Central memory CD8-positive, alpha-beta T cell (primary cell): Measurements from ENCODE around the gene SLX4IP.

Source experiments
- ATAC-seq: fragments of 150-1000 bp; cut with Tn5 transposase; replicated peaks from 2 replicates; pipeline ENCODE4 v1.10.0; 2022; ENCODE audit warnings: mild to moderate bottlenecking, moderate FRiP score, moderate number of reproducible peaks; ENCODE audit not compliant: poor library complexity, severe bottlenecking; ENCODE audit errors: extremely low read depth
- DNase-seq, 2 donors: peaks; one replicate each; pipeline ENCODE4 v3.0.0; 2021; ENCODE audit warnings: low spot score in 2 of 2
- H3K27ac Mint-ChIP-seq: one replicate; pipeline ENCODE4 v1.8.0; 2022; ENCODE audit warnings: low read depth, mild to moderate bottlenecking, moderate library complexity, mixed read lengths
- H3K27me3 Mint-ChIP-seq: one replicate; pipeline ENCODE4 v1.8.0; 2022; ENCODE audit warnings: mixed read lengths
- H3K36me3 Mint-ChIP-seq: one replicate; pipeline ENCODE4 v1.8.0; 2022; ENCODE audit warnings: mild to moderate bottlenecking, moderate library complexity, mixed read lengths; ENCODE audit not compliant: insufficient read depth
- H3K4me1 Mint-ChIP-seq: one replicate; pipeline ENCODE4 v1.8.0; 2022; ENCODE audit warnings: mixed read lengths
- H3K4me3 Mint-ChIP-seq: one replicate; pipeline ENCODE4 v1.8.0; 2022; ENCODE audit warnings: mild to moderate bottlenecking, moderate library complexity, mixed read lengths
- H3K9me3 Mint-ChIP-seq: one replicate; pipeline ENCODE4 v1.8.0; 2022; ENCODE audit warnings: mixed read lengths

SLX4IP gene

DNA sequence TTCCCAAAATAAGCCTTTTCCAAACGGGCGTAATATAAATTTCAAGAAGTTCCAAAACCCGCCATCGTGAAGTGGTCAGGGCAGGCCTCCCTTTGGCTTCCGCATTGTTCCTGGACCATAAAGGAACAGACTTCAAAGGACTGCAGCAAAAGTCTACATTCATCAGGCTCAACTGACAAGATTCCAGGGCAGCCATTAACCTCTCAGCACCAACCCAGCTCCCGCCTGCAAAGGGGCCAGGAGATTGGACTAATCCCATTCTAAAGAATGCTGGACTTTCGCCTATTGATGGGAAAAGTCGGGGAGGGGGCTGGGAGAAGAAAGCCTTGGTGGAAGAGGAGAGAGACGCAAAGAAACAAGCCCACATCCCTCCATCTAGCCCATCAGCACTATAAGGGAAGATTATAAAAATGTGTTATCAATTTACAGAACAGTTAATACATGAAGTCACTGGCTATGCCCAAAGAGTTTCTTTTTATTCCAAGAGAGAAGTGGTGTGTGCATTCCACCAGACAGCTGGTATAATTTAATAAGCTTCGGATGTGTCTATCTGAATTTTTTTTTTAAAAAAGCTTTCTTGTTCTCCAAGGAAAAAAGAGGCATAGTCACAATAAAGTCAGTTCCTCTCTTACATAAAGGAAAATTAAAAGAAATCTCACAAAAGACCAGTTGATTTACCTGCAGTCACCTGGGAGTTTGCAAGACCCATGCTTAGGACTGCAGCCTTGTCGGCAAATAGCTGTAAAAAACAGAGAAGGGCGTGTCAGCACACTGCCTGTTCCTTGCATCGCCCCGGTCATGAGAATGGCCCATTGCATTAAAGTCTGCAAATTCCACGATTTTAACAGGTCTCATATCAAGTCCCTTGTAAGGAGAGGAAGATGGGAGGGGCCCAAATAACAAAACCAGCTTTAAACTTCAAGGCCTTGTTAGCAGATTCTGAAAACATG, 220.9 kb downstream of the SLX4IP start:
- Mint-ChIP-seq H3K27ac (no peak overlapping the region), H3K9me3 (no peaks in the 10 kb centered on the region), H3K4me3 (no peak overlapping the region), H3K36me3 (no peaks in the 10 kb centered on the region), H3K4me1 (no peaks in the 10 kb centered on the region), H3K27me3 (peaks cover 65% of the 10 kb centered on the region)
- DNase-seq (no peak), ATAC-seq (no peak)

GRCh38 chr20:10657453-10657852, 222.3 kb downstream of the SLX4IP start:
- ATAC-seq (no peak), DNase-seq (no peak)
- Mint-ChIP-seq H3K36me3 (no peaks in the 10 kb centered on the region), H3K27me3 (peaks cover 68% of the 10 kb centered on the region), H3K4me3 (no peak overlapping the region), H3K27ac (no peak overlapping the region), H3K4me1 (no peaks in the 10 kb centered on the region), H3K9me3 (no peaks in the 10 kb centered on the region)

DNA sequence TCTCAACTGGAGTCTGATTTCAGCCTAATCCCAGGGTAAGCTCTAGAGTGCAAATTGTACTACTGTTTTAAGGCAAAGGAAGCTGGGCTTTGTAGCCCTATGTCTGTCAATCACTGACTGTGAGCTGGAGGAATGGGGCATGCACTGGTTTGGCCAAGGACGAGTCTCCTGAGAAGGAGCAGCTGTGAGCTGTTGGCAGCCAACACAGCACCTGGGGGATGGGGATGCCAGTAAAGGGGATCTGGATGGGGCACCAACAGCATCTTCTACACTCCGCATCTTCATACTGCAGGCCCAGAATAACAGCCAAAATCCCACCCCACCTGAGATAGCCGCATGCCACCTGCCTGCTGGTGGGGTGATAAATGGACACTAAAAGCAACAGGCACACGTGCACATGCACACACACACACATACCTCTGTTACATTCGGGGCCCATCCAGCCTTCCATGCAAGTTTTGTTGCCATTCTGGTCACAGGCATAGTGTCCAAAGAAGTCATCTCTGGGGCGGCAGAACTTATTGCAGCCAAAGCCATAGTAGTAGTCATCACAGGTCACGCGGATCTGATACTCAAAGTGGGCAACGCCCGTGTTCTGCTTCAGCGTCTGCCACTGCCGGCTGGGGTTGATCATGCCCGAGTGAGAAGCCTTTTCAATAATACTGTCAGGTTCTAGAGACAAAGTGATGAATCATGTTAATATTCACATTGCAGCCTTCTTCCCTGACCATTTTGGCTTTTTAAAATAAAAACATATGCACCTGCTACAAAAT, 223.1 kb downstream of the SLX4IP start:
- DNase-seq (no peak), ATAC-seq (no peak)
- no peaks in the 10 kb centered on the region for H3K9me3 Mint-ChIP-seq
- H3K27me3 Mint-ChIP-seq, result peaks cover 76% of the 10 kb centered on the region
- no peaks in the 10 kb centered on the region for H3K4me1 Mint-ChIP-seq
- H3K4me3 Mint-ChIP-seq, result no peak overlapping the region
- H3K36me3 Mint-ChIP-seq, result no peaks in the 10 kb centered on the region
- no peak overlapping the region for H3K27ac Mint-ChIP-seq

- Mint-ChIP-seq H3K4me1 (no peaks in the 10 kb centered on the region), H3K9me3 (no peaks in the 10 kb centered on the region), H3K27ac (no peak overlapping the region), H3K36me3 (no peaks in the 10 kb centered on the region), H3K4me3 (no peak overlapping the region), H3K27me3 (peaks cover 80% of the 10 kb centered on the region)
- DNase-seq (no peak), ATAC-seq (no peak)
These were observed 223.9 kb downstream of the SLX4IP start for GRCh38 chr20:10658876-10659632.

DNA sequence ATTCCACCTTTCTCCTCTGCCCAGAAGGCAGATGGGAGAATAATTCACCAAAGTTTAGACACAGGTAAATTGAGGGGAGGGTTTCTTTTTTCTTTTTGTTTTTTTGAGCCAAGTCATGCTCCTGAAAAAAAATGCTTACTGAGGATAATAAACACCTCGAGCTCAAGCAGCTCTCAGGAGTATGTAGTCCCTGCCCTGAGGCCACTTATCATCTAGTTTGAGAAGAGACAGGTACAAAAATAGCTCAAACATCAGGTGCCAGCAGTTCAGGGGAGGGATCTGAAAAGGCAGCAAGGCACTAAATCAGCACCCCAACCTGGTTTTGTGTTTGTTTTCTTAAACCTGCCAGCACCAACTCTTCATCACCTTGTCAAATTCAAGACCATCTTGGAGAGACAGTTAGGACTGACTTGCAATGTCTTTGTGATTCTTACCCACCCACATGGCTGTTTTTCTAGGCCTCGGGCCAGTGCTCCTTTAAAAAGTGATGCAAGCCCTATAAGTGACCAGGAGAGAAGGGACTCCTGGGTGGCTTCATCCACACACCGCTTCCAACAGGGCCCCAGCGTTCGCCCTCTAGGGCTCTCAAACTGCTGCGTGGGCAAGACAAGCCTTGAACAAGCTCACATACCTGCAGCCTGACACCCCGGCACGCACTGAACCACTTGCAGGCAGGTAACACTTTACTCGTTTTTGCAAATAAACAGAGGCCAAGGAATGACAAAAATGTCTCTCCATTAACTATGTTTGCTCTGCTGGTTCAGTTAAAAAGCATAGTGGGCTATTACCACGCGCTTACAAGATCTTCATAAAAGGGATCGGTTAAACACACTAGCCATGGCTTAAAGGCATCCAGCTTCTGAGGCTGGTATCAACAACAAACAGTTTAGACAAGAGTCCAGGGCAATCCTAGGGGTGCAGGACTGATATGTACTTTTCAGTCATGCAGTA, 224.8 kb downstream of the SLX4IP start:
- ATAC-seq, result no peak
- Mint-ChIP-seq H3K4me3 (no peak overlapping the region), H3K9me3 (no peaks in the 10 kb centered on the region), H3K36me3 (no peaks in the 10 kb centered on the region), H3K4me1 (no peaks in the 10 kb centered on the region), H3K27me3 (peaks cover 80% of the 10 kb centered on the region), H3K27ac (no peak overlapping the region)
- no peak for DNase-seq

- DNase-seq (no peak), ATAC-seq (no peak)
- Mint-ChIP-seq H3K9me3 (no peaks in the 10 kb centered on the region), H3K4me3 (no peak overlapping the region), H3K4me1 (no peaks in the 10 kb centered on the region), H3K27ac (no peak overlapping the region), H3K36me3 (no peaks in the 10 kb centered on the region), H3K27me3 (peaks cover 80% of the 10 kb centered on the region)
These were observed 225.6 kb downstream of the SLX4IP start for GRCh38 chr20:10660661-10661060.

DNA sequence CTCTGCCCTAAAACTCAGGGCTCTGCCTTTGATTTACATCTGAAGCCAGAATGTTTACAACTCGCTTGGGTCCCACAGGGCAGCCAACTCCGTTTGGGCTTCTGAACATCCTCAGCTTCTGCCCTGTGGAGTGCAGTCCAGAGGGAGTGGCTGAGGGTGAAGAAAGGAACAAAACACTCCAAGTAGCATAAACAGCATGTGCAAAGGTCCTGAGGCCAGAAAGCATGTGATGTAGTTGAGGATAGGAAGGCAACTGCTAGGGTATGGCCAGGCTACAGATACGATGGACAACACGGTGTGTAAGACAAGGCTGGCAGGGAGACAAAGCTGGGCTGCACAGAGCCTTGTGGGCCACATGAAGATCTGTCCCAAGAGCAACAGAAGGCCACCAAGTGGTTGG, 226.2 kb downstream of the SLX4IP start:
- H3K27me3 Mint-ChIP-seq, result peaks cover 82% of the 10 kb centered on the region
- ATAC-seq, result no peak
- no peak for DNase-seq
- H3K36me3 Mint-ChIP-seq, result no peaks in the 10 kb centered on the region
- H3K9me3 Mint-ChIP-seq, result no peaks in the 10 kb centered on the region
- H3K27ac Mint-ChIP-seq, result no peak overlapping the region
- no peaks in the 10 kb centered on the region for H3K4me1 Mint-ChIP-seq
- no peak overlapping the region for H3K4me3 Mint-ChIP-seq

GRCh38 chr20:10662151-10662550, 227.0 kb downstream of the SLX4IP start:
- Mint-ChIP-seq H3K4me3 (no peak overlapping the region), H3K36me3 (no peaks in the 10 kb centered on the region), H3K27ac (no peak overlapping the region), H3K4me1 (no peaks in the 10 kb centered on the region), H3K9me3 (no peaks in the 10 kb centered on the region), H3K27me3 (peaks cover 83% of the 10 kb centered on the region)
- DNase-seq (no peak), ATAC-seq (no peak)

DNA sequence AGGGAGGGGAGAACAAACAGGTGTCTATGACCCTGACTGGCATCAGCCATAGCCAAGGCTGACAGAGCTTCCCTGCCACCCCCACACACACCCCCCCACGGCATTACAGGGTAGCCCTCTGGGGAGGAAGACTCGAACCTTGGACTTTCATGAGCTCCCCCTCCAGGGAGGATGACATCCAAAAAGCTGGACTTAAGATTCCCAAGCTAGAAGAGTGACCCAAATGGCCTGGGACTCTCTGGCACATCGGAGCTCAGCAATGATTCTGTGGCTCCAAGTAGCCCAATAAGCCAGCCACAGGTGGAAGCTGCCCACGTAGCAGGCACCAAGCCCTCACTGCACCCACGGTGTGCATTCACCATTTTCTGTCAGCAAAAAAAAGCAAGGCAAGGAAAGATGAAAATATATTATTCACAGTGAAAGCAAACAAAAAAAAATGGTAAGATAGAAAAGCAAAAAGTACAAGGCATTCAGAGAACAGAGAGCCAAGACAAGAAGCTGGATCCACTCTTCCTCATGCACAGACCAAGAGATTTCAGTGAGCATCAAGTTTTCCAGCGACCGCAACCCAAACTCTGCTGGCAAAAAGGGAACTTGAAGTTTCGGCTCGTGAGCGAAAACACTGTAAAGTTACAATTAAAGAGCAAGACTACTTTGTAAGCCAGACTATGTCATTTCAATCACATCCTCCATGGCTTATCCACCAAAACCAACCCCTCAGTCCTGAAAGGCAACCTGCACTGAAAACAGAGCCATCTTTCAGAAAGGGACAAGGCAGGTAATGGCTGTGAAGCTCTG, 227.8 kb downstream of the SLX4IP start:
- Mint-ChIP-seq H3K9me3 (no peaks in the 10 kb centered on the region), H3K4me3 (no peak overlapping the region), H3K27me3 (peaks cover 76% of the 10 kb centered on the region), H3K36me3 (no peaks in the 10 kb centered on the region), H3K27ac (no peak overlapping the region), H3K4me1 (no peaks in the 10 kb centered on the region)
- ATAC-seq, result no peak
- DNase-seq, result no peak

GRCh38 chr20:10663756-10664155, 228.7 kb downstream of the SLX4IP start:
- H3K36me3 Mint-ChIP-seq, result no peaks in the 10 kb centered on the region
- no peaks in the 10 kb centered on the region for H3K4me1 Mint-ChIP-seq
- no peak overlapping the region for H3K27ac Mint-ChIP-seq
- H3K27me3 Mint-ChIP-seq, result peaks cover 76% of the 10 kb centered on the region
- no peak for DNase-seq
- H3K4me3 Mint-ChIP-seq, result no peak overlapping the region
- no peak for ATAC-seq
- no peaks in the 10 kb centered on the region for H3K9me3 Mint-ChIP-seq

DNA sequence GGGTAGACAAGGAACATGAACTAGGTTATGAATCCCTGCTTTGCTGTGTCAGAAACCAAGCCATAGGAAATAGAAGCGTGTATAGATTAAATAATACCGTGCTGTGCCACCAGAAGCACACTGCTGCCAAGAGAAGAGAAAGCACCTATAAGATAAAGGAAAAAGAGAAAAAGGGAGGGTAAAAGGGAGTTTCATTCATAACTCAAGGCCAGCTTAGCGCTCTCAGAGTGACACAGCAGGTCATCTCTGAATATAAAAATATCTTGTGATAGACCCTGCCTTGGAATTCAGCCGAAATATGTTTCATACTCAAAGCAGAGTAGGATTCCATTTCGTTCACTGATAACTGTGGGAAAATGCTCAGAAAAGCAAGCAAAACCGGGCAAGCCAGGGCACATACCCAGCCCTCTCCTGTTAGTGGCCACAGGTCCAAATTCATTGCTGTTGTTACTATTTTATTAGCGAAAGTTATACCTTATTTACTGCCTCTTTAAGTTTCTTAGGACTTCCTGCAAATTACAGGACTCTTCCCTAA, 230.0 kb downstream of the SLX4IP start:
- Mint-ChIP-seq H3K9me3 (no peaks in the 10 kb centered on the region), H3K36me3 (no peaks in the 10 kb centered on the region), H3K27me3 (peaks cover 87% of the 10 kb centered on the region), H3K4me1 (no peaks in the 10 kb centered on the region), H3K4me3 (no peak overlapping the region), H3K27ac (no peak overlapping the region)
- DNase-seq (no peak), ATAC-seq (no peak)
